Suprapubic skin (tissue), 3 donors: ENCODE results near the gene TMEM163.

Experiments used
- POLR2A ChIP-seq, 2 donors: fragments of 450-650 bp; IDR thresholded peaks; one replicate each; pipeline ENCODE4 v1.6.1; 2017; ENCODE audit warnings: antibody characterized with exemption in 2 of 2, mild to moderate bottlenecking in 2 of 2, moderate library complexity in 2 of 2
- TF ChIP-seq, protein P1 (sequence below), 2 donors: fragments of 200-600 bp in 1 of 2; fragments of 450-650 bp in 1 of 2; sonication (generic) in 1 of 2; IDR thresholded peaks; one replicate each; pipeline ENCODE4 v1.5.1; 2016 to 2019; ENCODE audit warnings: antibody characterized with exemption in 2 of 2, mild to moderate bottlenecking in 1 of 2, moderate library complexity in 1 of 2

DNA sequence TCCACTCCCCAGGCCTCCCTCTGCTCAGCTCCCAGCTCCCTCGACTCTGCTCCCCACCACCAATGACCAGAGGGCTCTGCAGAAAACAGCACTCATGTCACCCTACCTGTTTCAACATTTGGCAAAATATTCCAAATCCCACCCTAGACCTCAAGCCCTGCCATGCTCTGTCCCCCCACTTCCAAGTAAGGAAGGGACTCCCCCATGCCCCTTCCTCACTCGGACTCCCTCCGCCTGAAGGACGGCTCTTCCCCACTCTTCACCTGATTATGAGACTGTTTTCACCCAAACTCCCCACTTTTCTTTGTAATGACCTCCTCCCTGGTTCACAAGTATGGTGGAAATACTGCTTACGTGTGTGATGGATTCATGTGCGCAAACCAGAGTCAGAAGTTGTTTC is 256.5 kb downstream of the TMEM163 start:
- TF ChIP-seq, protein P1, sequence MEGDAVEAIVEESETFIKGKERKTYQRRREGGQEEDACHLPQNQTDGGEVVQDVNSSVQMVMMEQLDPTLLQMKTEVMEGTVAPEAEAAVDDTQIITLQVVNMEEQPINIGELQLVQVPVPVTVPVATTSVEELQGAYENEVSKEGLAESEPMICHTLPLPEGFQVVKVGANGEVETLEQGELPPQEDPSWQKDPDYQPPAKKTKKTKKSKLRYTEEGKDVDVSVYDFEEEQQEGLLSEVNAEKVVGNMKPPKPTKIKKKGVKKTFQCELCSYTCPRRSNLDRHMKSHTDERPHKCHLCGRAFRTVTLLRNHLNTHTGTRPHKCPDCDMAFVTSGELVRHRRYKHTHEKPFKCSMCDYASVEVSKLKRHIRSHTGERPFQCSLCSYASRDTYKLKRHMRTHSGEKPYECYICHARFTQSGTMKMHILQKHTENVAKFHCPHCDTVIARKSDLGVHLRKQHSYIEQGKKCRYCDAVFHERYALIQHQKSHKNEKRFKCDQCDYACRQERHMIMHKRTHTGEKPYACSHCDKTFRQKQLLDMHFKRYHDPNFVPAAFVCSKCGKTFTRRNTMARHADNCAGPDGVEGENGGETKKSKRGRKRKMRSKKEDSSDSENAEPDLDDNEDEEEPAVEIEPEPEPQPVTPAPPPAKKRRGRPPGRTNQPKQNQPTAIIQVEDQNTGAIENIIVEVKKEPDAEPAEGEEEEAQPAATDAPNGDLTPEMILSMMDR (IDR thresholded peaks at IDR 0.05), result no peak
- no peak for TF ChIP-seq POLR2A (IDR thresholded peaks at IDR 0.05)
